ENCODE measurements around the gene CLDN16. TPM values are rescaled to one million over a fixed set of nuclear protein-coding genes. Genes with fewer than 3 reads are reported as not detected.

CLDN16 gene
- total and polyA plus RNA-seq, 2 of the 4 experiments (the other 2 are of a cell fraction), result under 0.01 to 0.09 TPM

- dilution Hi-C loops (cut with HindIII; ENCODE audit: low sequenced_read_pairs, unreplicated experiment) (no loop called here), in situ Hi-C loops (cut with MboI; ENCODE audit: low sequenced_read_pairs) (no loop called here), intact Hi-C loops (cut with micrococcal nuclease) (loop anchor here (5.0 kb wide), 1 partner anchor 176 kb away; no protein-coding TSS in a partner anchor)
- Histone ChIP-seq H3K79me1 (ENCODE audit: low read depth in 1 of 2, low read length in 2 of 2) (no peaks in the 10 kb centered on the region; a peak in 1 of 4 replicates), H3K9me1 (ENCODE audit: insufficient read depth, low read length) (no peaks in the 10 kb centered on the region; the same call in 1 of the 2 replicates), H3K4ac (ENCODE audit: low read depth, low read length) (no peak overlapping the region), H3K4me2 (ENCODE audit: low read depth, low read length) (no peak overlapping the region), H3K9me3 (ENCODE audit: control insufficient read depth, insufficient read depth, low read length) (no peaks in the 10 kb centered on the region), H3K9ac (ENCODE audit: low read depth, low read length) (no peak overlapping the region), H4K8ac (ENCODE audit: low read depth in 2 of 2, low read length in 2 of 2) (no peak overlapping the region), H2AK9ac (replicated peaks; ENCODE audit: low read depth, low read length, poor library complexity) (no peak overlapping the region), H3K14ac (replicated peaks; ENCODE audit: low read depth, low read length) (no peak overlapping the region), H2BK5ac (ENCODE audit: low read depth, low read length, poor library complexity, severe bottlenecking) (no peak overlapping the region), H4K91ac (ENCODE audit: insufficient read depth, low read depth, low read length) (no peak overlapping the region), H2AK5ac (ENCODE audit: low read depth, low read length) (no peak overlapping the region), H2BK20ac (ENCODE audit: low read depth, low read length) (peak overlapping the region; percentile 6), H3K4me1 (ENCODE audit: control insufficient read depth, insufficient read depth, low read length) (peaks cover 8% of the 10 kb centered on the region), H3K36me3 (ENCODE audit: control insufficient read depth, insufficient read depth, low read length) (no peaks in the 10 kb centered on the region), H2BK120ac (ENCODE audit: low read depth, low read length) (no peak overlapping the region), H3K18ac (ENCODE audit: low read depth, low read length) (no peak overlapping the region), H3K4me3 (ENCODE audit: insufficient read depth, low read depth, low read length) (no peak overlapping the region), H2BK15ac (ENCODE audit: low read depth, low read length) (no peak overlapping the region), H3K23ac (ENCODE audit: low read depth, low read length) (no peak overlapping the region), H4K5ac (ENCODE audit: low read depth, low read length) (no peak overlapping the region), H4K20me1 (ENCODE audit: insufficient read depth, low read length) (no peaks in the 10 kb centered on the region), H3K27me3 (ENCODE audit: control insufficient read depth, insufficient read depth, low read length) (no peaks in the 10 kb centered on the region), H3K27ac (ENCODE audit: insufficient read depth, low read length) (no peak overlapping the region), H2AFZ (replicated peaks; ENCODE audit: low read length, poor library complexity) (no peak overlapping the region), H3K56ac (ENCODE audit: extremely low read depth, insufficient read depth, low read length) (no peak overlapping the region)
- TF ChIP-seq MAFK (IDR thresholded peaks at IDR 0.05; ENCODE audit: low read depth, low read length), result peak; percentile 49
- no peak for TF ChIP-seq RAD21 (IDR thresholded peaks at IDR 0.05; ENCODE audit: low read length)
- TF ChIP-seq RFX5 (IDR thresholded peaks at IDR 0.05; ENCODE audit: low read depth, low read length), result no peak
- CTCF ChIA-PET, result interaction anchor here (0.6 kb wide), 1 partner anchor 359 kb away, joined by 3 read pairs; no protein-coding TSS in a partner anchor
- ATAC-seq (ENCODE audit: low read depth) (no peak), DNase-seq (no peak)
- WGBS, 2 experiments (ENCODE audit: extremely low coverage in 2 of 2, insufficient read length in 1 of 2), result no CpG with 5 or more reads among the region's 3 CpGs
- no TSS peak for BruUV-seq (replicated peaks)
- POLR2A ChIA-PET (ENCODE audit: unreplicated experiment), result no interaction called here
Measured at GRCh38 chr3:190388703-190389102, 740 bp downstream of the CLDN16 start.
